HuH-7.5 (cell line): Measurements from ENCODE around the gene CD22.
"Not testable (repeated sequence)": the region's sequence is repeated elsewhere in the genome, so short reads cannot be mapped to it uniquely, and the experiment has no call there.

ENCODE experiments used
- DNase-seq: peaks from one replicate; pipeline ENCODE4 v3.0.0; 2011; ENCODE audit warnings: low spot score

The CD22 gene

DNA sequence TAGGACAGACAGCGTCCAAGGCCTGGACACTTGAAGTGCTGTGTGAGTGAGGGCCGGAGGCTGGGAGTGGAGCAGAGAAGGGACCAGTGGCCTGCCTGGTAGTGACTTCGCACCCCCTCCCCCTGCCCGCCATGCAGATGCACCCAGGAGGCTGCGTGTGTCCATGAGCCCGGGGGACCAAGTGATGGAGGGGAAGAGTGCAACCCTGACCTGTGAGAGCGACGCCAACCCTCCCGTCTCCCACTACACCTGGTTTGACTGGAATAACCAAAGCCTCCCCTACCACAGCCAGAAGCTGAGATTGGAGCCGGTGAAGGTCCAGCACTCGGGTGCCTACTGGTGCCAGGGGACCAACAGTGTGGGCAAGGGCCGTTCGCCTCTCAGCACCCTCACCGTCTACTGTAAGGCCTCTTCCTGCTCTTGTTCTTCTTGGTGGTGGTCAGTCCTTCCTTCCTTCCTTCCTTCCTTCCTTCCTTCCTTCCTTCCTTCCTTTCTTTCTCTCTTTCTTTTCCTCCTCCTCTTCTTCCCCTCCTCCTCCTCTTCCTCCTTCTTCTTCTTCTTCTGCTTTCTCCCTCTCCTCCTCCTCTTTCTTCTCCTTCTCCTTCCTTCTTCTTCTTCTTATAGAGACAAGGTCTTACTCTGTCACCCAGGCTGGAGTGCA lies 12.7 kb downstream of the CD22 start:
- DNase-seq, result no peak

DNA sequence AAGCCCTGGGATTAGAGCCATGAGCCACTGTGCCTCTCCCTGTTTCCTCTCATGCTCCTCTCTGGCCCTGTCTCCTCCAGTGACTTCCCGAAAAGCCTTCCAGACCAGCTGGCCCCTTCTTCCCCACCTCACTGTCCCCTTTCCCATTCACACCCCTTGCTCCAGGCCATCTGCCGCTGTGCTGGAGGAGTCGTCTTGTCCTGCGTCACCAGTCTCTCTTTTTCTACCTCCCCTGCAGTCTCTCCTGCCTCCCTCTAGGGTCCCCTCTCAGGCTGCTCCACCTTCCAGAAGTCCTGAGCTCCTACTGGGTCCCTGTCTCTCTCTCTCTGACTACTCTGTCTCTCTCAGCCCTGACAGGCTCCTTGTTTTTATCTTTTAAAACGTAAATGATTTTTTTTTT lies 13.4 kb downstream of the CD22 start:
- DNase-seq, result no peak

DNA sequence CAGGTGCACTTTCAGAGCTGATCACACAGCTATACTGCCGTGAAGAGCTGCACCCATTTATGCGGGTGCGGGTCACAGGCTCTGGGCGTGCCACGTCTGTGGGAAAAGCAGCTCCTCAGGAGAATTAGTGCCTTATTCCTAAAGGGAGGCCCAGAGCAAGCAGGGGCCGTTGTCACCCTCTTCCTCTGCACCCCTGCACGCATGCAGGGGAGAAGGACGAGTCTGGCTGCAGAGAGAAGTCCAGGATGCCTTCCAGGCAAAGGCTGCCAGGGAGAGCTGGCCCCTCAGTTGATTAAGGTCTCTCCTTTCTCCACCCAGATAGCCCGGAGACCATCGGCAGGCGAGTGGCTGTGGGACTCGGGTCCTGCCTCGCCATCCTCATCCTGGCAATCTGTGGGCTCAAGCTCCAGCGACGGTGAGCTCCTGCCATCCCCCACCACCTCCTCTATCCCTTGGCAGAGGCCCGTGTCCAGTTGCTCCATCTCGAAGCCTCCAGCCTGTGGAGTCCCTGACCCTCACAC lies 15.6 kb downstream of the CD22 start:
- no peak for DNase-seq

DNA sequence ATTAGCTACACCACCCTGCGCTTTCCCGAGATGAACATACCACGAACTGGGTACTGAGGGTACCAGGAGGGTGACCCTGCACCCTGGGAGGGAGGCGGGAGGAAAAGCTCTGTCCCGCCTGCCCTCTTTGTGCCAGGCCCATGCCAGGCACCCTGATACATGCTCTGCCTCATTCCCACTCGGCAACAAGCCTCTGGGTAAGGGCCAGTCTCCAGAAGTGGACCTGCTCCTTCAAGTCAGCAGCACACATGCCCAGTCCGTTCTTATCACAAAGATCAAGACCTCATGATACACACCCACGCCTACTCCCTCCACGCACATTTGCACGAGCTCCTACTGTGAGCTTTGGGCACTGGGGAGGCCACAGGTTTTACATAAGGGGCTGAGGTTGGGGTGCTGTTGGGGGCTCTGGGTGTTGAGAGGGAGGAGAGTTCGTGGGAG lies 16.7 kb downstream of the CD22 start:
- DNase-seq, result no peak

DNA sequence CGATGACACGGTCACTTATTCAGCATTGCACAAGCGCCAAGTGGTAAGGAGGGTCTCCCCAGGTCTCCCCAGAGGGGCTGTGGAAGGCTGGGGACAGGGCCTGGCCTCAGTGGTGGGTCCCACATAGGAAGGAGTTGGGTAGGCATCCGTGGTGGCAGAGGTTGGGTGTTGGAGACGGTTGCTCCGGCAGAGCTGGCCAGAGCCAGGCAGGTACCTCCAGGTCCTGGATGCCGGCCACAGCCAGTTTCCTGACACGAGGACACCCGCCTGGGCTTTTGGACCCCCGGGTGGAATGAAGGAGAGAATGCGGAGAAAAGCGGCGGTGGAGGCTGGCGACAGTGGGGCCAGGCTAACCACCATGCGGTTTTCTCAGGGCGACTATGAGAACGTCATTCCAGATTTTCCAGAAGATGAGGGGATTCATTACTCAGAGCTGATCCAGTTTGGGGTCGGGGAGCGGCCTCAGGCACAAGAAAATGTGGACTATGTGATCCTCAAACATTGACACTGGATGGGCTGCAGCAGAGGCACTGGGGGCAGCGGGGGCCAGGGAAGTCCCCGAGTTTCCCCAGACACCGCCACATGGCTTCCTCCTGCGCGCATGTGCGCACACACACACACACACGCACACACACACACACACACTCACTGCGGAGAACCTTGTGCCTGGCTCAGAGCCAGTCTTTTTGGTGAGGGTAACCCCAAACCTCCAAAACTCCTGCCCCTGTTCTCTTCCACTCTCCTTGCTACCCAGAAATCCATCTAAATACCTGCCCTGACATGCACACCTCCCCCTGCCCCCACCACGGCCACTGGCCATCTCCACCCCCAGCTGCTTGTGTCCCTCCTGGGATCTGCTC lies 17.4 kb downstream of the CD22 start:
- no peak for DNase-seq

DNA sequence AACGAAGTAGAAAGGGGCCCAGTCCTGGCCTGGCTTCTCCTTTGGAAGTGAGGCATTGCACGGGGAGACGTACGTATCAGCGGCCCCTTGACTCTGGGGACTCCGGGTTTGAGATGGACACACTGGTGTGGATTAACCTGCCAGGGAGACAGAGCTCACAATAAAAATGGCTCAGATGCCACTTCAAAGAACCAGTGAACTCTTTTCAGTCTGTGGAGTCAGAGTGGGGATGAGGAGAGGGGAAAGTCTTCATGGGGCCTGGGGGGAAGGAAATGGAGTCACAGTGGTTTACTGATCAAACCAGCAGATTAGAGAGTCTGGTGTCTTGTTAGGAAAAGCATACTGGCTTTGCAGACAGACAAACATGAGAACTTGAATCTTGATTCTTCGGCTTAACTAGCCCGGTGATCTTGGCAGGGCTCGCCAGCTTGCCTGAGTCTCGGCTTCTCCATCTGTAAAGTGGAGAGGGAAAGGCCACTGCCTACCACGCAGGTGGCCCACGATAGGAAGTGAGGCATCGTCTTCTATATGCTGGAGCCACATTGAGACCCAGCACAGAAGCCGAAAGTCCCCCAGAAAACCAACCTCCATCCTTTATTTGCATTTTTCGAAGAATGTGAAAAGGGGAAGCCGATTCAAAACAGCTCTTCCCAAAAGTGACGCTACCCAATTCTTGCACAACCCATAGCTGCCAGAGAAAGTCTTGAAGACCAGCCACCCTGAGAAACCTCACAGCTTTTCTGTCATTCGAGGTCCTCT lies 18.4 kb downstream of the CD22 start, which contains the start of gene FFAR1:
TSS of gene FFAR1 (plus strand) at position 732 of the 759 bp plus-strand sequence. CDS start 3,650 bp downstream, outside the sequence.
- DNase-seq, result no peak

DNA sequence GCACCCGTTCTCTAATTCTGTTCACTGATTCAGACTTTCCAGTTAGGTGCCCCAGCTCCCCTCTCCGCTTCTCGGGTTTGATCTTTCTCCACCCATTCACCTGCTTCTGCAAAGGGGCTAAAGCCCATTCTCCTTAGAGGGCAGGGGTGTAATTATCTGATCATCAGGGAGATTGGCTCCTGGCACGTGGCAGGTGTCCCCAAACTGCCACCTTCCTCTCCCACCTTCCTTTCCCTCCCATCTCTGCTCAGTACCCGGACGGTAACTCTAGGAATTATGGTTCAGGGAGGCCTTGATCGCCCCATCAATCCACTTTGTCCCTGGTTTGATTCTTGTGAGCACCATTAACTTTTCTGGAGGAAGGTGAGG lies 18.9 kb downstream of the CD22 start:
- no peak for DNase-seq

DNA sequence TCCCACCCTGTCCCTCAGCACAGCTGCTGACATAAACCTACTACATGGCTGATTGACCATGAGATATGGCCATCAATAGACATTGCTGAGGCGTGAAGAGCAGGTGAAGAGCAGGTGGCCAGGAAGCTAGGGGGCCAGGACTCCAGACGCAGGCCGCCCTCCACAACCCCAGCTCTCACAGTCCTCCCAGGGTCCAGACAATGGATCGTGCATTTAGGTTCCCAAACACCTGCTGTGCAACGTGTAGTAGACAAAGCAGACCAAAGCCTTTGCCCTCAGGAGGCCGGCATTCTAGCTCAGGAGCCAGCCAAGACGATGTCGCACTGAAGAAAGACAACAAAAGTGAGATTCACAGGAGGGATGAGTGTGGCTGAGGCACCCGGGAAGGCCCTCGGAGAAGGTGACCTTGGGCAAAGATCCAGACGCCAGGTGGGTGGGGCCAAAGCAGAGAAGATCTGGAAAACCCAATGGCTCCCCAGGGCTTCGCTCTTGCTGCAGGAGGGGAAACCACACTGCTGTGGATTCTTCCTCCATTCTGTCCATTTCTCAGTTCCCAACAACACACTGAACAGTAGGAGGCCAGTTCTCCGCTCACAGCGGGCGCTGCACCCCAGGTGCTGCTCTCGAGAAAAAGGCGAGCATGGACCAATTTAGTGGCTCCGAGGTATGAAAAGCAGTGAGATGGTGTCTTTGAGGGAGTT lies 20.1 kb downstream of the CD22 start:
- no peak for DNase-seq

DNA sequence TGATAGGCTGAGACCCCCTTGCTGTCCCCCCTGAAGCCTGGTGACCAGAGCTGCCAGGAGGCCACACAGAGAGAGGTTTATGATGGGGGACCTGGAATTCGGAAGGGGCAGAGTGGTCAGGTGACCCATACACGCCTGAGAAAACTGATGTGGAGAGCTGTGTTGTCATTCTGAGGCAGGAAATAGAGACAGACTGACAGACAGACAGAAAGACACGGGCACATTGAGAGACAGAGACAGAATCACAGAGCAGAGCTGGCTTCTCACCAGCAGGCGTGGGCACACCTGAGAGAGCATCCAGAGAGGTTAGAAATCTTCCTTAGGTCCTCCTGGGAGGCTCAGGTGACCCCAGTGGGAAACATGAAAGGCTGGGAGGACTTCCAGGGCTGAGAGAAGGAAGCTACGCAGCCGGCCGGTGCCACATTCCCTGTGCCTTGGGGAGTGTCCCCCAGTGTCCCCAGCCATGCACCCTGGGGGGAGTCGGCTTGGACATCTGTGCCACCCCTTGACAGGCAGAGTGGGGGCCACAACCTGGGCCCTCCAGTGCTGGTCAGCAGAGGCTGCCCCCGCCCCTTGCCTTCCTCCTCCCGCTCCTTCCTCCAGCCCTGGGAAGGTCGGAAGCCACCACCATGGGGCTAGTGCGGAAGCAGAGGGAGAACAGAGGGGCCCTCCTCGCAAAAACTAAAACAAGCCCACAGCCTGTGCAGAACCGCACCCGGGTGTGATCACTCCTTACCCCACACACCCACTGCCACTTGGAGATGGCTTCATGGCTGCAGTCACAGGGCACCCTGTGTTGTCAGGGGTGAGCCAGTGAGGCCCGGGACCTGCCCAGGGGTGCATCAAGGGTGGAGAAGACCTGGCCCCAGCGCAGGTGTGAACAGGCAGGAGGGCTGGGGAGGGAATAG lies 20.9 kb downstream of the CD22 start:
- no peak for DNase-seq

DNA sequence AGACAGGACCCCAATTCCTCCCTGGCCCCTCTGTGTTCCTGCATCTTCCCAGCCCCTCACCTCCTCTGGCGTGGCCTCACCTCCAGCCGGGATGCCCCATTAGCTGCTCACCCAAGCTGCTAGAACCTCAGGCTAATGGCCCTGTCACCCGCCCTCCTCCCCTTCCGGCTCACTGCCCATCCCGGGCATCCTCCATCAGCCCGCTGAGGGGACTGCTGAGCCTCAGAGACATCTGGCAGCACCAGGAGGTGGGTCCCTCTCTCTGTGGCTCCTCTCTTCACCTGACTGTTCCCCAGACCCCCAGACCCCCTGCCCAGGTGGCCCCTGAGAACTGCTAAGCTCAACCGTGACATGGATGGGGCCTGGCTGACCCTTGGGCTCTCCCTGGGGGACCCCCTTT lies 21.6 kb downstream of the CD22 start:
- DNase-seq, result no peak

DNA sequence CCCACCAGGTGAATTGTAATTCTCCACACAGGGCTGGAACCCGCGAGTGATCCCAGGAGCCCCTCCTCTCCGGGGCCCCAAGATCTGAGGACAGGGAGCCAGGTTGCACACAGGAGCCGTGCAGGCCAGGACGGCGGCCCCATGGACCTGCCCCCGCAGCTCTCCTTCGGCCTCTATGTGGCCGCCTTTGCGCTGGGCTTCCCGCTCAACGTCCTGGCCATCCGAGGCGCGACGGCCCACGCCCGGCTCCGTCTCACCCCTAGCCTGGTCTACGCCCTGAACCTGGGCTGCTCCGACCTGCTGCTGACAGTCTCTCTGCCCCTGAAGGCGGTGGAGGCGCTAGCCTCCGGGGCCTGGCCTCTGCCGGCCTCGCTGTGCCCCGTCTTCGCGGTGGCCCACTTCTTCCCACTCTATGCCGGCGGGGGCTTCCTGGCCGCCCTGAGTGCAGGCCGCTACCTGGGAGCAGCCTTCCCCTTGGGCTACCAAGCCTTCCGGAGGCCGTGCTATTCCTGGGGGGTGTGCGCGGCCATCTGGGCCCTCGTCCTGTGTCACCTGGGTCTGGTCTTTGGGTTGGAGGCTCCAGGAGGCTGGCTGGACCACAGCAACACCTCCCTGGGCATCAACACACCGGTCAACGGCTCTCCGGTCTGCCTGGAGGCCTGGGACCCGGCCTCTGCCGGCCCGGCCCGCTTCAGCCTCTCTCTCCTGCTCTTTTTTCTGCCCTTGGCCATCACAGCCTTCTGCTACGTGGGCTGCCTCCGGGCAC lies 22.6 kb downstream of the CD22 start:
- DNase-seq, result no peak

DNA sequence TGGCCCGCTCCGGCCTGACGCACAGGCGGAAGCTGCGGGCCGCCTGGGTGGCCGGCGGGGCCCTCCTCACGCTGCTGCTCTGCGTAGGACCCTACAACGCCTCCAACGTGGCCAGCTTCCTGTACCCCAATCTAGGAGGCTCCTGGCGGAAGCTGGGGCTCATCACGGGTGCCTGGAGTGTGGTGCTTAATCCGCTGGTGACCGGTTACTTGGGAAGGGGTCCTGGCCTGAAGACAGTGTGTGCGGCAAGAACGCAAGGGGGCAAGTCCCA lies 23.1 kb downstream of the CD22 start:
- DNase-seq, result no peak

DNA sequence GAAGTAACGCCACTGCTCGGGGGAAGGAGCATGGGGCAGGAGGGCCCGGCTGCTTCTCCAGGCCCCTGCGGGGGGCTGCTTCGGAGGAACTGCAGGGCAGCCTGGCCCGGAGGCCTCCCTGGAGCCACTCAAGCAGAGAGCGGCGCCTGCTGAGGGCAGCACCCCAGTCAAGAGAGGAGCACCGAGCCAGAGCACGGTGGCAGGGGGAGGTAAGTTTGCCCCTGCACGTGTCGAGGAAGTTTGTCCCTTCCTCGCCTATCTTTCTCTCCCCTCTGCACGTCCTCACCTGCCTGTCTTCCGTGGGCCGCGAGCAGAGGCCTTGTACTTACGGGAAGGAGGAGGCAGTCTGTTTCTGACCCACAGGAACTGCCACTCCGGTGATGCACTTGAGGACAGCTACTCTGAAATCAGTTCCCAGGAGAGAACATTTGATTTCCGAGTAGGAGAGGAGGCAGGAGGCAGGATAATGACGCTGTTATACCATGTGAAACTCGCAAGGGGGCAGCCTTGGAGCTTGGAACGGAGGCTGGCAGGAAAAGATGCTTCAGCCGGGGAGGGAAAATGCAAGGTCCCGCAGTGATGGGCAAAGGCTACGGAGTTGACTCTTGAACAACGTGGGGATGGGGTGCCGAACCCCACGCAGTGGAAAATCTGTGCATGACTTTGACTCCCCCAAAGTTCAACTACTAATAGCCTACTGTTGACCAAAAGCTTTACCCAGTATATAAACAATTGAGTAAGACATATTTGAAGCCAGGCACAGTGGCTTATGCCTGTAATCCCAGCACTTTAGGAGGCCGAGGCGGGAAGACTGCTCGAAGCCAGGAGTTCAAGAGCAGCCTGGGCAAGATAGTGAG lies 23.7 kb downstream of the CD22 start:
- DNase-seq, result peak; percentile 97

DNA sequence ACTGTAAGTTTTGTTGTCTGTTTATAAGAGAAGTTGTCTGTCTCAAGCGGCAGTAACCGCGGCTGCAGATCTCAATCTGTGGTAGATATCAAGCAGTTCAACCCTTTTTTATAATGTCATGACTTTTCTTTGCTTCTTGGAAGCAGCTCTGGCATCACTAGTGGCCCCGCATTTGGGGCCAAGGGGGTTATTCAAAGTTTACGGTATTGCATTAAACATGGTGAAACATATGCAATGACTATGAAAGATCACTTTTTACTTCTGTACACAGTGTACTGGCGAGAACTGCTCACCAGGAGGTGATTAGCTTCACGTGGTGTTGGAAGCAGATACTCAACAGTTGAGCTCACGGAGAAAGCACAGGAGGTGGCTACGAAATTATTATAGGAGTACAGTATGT lies 24.6 kb downstream of the CD22 start:
- no peak for DNase-seq

DNA sequence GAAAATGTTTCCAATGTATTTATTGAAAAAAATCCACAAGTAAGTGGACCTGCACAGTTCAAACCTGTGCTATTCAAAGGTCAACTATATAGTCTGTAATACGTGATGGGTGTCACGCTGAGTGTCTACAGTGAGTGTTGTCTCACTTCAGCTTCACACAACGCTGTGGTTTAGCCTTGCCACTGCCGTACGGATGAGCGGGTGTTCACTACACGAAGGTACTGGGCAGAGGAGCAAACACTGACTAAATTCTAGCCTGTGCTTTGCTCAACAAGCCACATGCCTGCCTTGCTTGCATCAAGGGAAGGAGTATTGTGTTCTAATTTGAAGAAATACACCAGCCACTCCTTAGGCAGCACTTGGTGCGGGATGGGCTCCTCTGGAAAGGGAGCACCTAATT lies 25.9 kb downstream of the CD22 start:
- DNase-seq, result no peak

DNA sequence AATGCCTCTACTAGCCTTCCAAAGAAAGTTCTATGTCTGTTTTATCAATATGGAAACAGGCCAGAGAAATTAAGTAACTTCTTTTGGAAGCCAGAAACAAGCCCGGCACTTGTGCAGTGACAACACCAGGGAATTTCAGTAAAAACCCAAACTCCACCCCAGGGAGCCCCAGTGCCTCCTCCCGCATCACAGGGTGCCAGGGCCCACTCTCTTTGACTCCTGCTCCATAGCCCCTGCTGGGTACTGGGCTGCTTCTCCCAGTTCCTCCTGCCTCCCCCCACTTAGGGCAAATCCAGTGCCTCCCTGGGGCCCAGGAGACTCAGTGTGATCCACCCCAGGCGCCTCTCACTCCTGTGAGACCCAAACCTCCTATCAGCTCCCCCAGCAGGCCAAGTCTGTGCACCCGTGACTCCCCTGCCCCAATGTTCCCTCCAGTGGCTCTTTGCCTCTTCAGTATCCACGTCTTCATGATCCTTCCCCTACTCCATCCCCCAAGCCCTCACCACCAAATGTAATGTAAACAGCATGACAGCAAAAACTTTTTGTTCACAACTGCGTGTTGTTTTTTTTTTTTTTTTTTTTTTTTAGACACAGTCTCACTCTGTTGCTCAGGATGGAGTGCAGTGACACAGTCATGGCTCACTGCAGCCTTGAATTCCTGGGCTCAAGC lies 26.9 kb downstream of the CD22 start:
- DNase-seq, result no peak

DNA sequence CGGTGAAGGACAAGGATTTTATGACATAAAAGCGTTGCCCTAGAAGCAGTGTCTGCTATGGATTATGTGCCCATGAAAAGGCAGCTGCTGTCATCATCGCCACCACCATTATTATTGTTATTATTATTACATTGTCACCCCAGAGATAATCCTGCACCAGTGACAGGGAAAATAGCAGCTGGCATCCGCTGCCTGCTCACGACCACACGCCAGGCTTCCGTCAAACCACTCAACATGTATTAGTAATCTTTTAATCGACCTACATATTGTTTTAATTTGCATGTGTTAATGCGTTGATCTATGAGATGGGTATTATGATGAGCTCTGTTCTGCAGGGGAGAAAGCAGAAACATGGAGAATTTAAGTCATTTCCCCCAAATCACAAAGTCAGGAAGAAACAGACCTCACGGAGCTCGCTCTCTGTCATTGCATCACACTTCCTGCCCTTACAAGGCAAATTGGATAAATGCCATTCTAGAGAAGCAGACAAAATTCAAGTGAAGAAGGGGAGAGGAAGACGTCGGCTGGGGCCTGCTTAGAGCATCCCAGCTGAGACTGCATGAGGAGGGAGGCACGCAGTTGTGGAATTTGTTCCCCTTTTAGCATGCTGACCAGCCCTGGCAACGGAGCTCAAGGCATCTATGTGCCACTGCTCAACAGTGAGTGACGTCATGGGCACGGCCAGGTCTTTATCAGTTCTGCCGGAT lies 29.0 kb downstream of the CD22 start, which contains the start of gene FFAR3:
TSS of gene FFAR3 (plus strand) at position 594 of the 707 bp plus-strand sequence. CDS start 431 bp downstream, outside the sequence.
- no peak for DNase-seq

DNA sequence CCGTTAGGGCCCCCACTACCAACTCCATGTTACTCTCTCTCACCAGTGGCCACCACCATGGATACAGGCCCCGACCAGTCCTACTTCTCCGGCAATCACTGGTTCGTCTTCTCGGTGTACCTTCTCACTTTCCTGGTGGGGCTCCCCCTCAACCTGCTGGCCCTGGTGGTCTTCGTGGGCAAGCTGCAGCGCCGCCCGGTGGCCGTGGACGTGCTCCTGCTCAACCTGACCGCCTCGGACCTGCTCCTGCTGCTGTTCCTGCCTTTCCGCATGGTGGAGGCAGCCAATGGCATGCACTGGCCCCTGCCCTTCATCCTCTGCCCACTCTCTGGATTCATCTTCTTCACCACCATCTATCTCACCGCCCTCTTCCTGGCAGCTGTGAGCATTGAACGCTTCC lies 29.8 kb downstream of the CD22 start:
- DNase-seq, result not testable (repeated sequence)
